OCI-LY7 (cell line): Measurements from ENCODE around the gene BCL11A. TPM values are rescaled to one million over a fixed set of nuclear protein-coding genes. Genes with fewer than 3 reads are reported as not detected.

ENCODE experiments used
- BruUV-seq: library from RNA; stranded (reverse); fragments of 400-500 nt; replicated peaks from 2 replicates; lab custom pipeline; 2021; lab: Mats Ljungman, UMichigan
- CTCF ChIA-PET: fragments of 300-600 bp; sonication (Branson Sonifier 250); formaldehyde crosslinking; loops from one replicate; lab custom pipeline; 2022; ENCODE audit warnings: antibody characterized with exemption; ENCODE audit not compliant: unreplicated experiment; lab: Charles Lee
- POLR2A ChIA-PET: fragments of 300-600 bp; sonication (Branson Sonifier 250); formaldehyde crosslinking; loops from one replicate; lab custom pipeline; 2022; ENCODE audit warnings: antibody characterized with exemption; lab: Charles Lee
- DNase-seq: peaks from one replicate; pipeline ENCODE4 v3.0.0-alpha.2; 2015; ENCODE audit warnings: low spot score
- H2AFZ ChIP-seq: fragments of 200-600 bp; sonication (generic), shearing (Covaris generic); 2 replicates; pipeline ENCODE4 v1.6.1; 2014; ENCODE audit warnings: mild to moderate bottlenecking, antibody characterized with exemption, low read length, moderate library complexity
- H3K27ac ChIP-seq: fragments of 200-600 bp; sonication (generic); 2 replicates; pipeline ENCODE4 v1.5.1; 2014; ENCODE audit warnings: mixed run types, low read depth, mild to moderate bottlenecking, moderate library complexity, low read length, inconsistent platforms; ENCODE audit not compliant: poor library complexity, severe bottlenecking
- H3K36me3 ChIP-seq: fragments of 200-600 bp; sonication (generic); 2 replicates; pipeline ENCODE4 v1.6.1; 2014; ENCODE audit warnings: mild to moderate bottlenecking, antibody characterized with exemption, low read length, moderate library complexity, mixed read lengths; ENCODE audit not compliant: insufficient read depth
- H3K4me1 ChIP-seq: fragments of 200-600 bp; sonication (generic); 2 replicates; pipeline ENCODE4 v1.5.1; 2014; ENCODE audit warnings: mild to moderate bottlenecking, low read length; ENCODE audit not compliant: insufficient read depth, poor library complexity, severe bottlenecking
- H3K4me2 ChIP-seq: fragments of 200-600 bp; sonication (generic); 2 replicates; pipeline ENCODE4 v1.6.1; 2014; ENCODE audit warnings: mild to moderate bottlenecking, low read length
- H3K4me3 ChIP-seq: fragments of 200-600 bp; sonication (generic); 2 replicates; pipeline ENCODE4 v1.5.1; 2014; ENCODE audit warnings: mild to moderate bottlenecking, low read depth, low read length; ENCODE audit not compliant: poor library complexity, severe bottlenecking
- H3K79me2 ChIP-seq: fragments of 200-600 bp; sonication (generic); 2 replicates; pipeline ENCODE4 v1.6.1; 2016; ENCODE audit warnings: low read depth, mild to moderate bottlenecking, low read length, moderate library complexity, mixed read lengths; ENCODE audit not compliant: insufficient read depth
- H3K9me2 ChIP-seq: fragments of 200-600 bp; sonication (generic); 2 replicates; pipeline ENCODE4 v1.6.1; 2016; ENCODE audit warnings: mild to moderate bottlenecking, low read length, mixed read lengths; ENCODE audit not compliant: insufficient read depth
- H3K9me3 ChIP-seq: fragments of 200-600 bp; sonication (generic); 2 replicates; pipeline ENCODE4 v1.6.1; 2014; ENCODE audit warnings: mild to moderate bottlenecking, mixed run types, low read length, mixed read lengths
- H4K20me1 ChIP-seq: fragments of 200-600 bp; sonication (generic); 2 replicates; pipeline ENCODE4 v1.6.1; 2014; ENCODE audit warnings: mild to moderate bottlenecking, antibody characterized with exemption, low read length, moderate library complexity, mixed read lengths; ENCODE audit not compliant: insufficient read depth
- EZH2phosphoT487 ChIP-seq: fragments of 200-600 bp; sonication (generic); IDR thresholded peaks from 2 replicates; pipeline ENCODE4 v1.6.1; 2018; ENCODE audit warnings: low read depth, borderline replicate concordance, mild to moderate bottlenecking, mixed run types, antibody characterized with exemption, low read length, moderate library complexity, mixed read lengths
- intact Hi-C: fragments of 100-400 bp; cut with micrococcal nuclease; formaldehyde crosslinking; loops from one replicate; pipeline ENCODE4 v1.10.0; 2022; ENCODE audit not compliant: unreplicated experiment
- total RNA-seq, 2 experiments: library from RNA; depleted of rRNA in 1 of 2; stranded (reverse); fragments of >200 nt in 1 of 2; shearing (Covaris generic) in 1 of 2; gene quantifications; 2 replicates each; pipeline ENCODE4 v1.2.3, GENCODE V29; 2014 to 2022
- TF ChIP-seq, protein P1 (sequence below): fragments of 200-600 bp; sonication (generic); conservative IDR thresholded peaks from 2 replicates; pipeline ENCODE4 v1.5.1; 2014; ENCODE audit warnings: mild to moderate bottlenecking, antibody characterized with exemption, low read length, moderate library complexity, mixed read lengths

Gene BCL11A
- total RNA-seq, 2 experiments from 2014 or later = 64.3 to 167 TPM

DNA sequence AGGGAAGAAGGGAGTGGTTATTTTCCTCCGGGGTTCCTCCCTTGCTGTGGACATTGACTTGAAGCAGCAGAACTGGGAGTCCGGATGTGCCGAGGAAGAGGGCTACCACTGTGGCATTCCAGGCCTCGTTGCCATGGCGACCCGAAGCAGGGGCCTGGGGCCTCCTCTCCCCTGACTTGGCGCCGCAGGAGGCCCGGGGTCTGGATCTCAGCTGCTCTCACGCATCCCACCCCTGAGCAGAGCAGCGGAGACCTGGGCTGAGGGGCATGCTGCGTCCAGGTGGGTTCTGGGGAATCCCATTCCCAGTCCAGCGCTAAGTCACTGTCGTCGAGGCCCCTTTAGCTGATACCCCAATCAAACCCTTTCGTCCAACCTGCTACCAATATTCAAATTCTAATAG lies 100.2 kb downstream of the BCL11A start:
- Histone ChIP-seq H3K36me3 (peaks cover 63% of the 10 kb centered on the region), H3K79me2 (peaks cover 34% of the 10 kb centered on the region), H3K4me2 (no peak overlapping the region), H3K9me2 (no peaks in the 10 kb centered on the region), H3K4me1 (peaks cover 21% of the 10 kb centered on the region), H2AFZ (no peak overlapping the region), H3K27ac (no peak overlapping the region), H3K9me3 (no peaks in the 10 kb centered on the region), H4K20me1 (no peaks in the 10 kb centered on the region), H3K4me3 (no peak overlapping the region)
- intact Hi-C loops = no loop called here
- TF ChIP-seq, protein P1, sequence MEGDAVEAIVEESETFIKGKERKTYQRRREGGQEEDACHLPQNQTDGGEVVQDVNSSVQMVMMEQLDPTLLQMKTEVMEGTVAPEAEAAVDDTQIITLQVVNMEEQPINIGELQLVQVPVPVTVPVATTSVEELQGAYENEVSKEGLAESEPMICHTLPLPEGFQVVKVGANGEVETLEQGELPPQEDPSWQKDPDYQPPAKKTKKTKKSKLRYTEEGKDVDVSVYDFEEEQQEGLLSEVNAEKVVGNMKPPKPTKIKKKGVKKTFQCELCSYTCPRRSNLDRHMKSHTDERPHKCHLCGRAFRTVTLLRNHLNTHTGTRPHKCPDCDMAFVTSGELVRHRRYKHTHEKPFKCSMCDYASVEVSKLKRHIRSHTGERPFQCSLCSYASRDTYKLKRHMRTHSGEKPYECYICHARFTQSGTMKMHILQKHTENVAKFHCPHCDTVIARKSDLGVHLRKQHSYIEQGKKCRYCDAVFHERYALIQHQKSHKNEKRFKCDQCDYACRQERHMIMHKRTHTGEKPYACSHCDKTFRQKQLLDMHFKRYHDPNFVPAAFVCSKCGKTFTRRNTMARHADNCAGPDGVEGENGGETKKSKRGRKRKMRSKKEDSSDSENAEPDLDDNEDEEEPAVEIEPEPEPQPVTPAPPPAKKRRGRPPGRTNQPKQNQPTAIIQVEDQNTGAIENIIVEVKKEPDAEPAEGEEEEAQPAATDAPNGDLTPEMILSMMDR = no peak
- no peak for TF ChIP-seq EZH2phosphoT487
- no TSS peak for BruUV-seq
- no peak for DNase-seq
- ChIA-PET CTCF (no interaction called here), POLR2A (interaction anchor here (0.6 kb wide), 1 partner anchor 298 kb away, joined by 3 read pairs; no protein-coding TSS in a partner anchor)

DNA sequence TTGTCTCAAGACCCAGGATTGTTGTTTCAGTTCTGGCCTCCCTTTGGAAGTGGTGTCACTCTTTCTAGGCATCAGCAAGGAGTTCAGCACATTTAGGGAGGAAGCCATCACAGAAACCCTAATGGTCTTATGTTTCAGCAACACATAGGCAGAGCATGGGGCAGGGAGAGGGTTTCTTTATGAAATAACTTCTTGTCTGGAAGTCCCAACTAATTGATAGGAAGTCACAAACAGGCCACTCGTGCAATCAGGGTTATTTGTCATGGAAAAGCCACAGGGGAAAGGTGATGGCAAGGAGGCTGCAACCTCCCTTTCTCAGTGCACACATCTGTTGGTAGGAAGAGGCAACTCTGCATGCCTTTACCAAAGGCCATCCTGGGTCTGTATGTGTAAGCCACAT lies 103.0 kb downstream of the BCL11A start:
- CTCF ChIA-PET = interaction anchor here (0.6 kb wide), 1 partner anchor 100 kb away, joined by 3 read pairs; no protein-coding TSS in a partner anchor
- no TSS peak for BruUV-seq

More for the DNA sequence above, 103.0 kb downstream of the BCL11A start:
- intact Hi-C loops = no loop called here
- POLR2A ChIA-PET = interaction anchor here (1.3 to 2.0 kb wide), 4 partner anchors 9 to 99 kb away, joined by 4 to 7 read pairs (median 6); no protein-coding TSS in a partner anchor
- Histone ChIP-seq H3K79me2 (peaks cover 6% of the 10 kb centered on the region; the same call in 1 of the 2 replicates), H3K4me1 (peaks cover 49% of the 10 kb centered on the region), H3K27ac (peak overlapping the region; percentile 28), H3K9me3 (no peaks in the 10 kb centered on the region), H3K4me3 (no peak overlapping the region), H3K4me2 (no peak overlapping the region), H4K20me1 (no peaks in the 10 kb centered on the region), H3K9me2 (no peaks in the 10 kb centered on the region), H3K36me3 (peaks cover 37% of the 10 kb centered on the region), H2AFZ (no peak overlapping the region)
- TF ChIP-seq, protein P1 = no peak
- TF ChIP-seq EZH2phosphoT487 = no peak
- no peak for DNase-seq
